GM12878 (cell line): Measurements from ENCODE around the gene ARHGEF38. TPM values are rescaled to one million over a fixed set of nuclear protein-coding genes. Genes with fewer than 3 reads are reported as not detected.

ENCODE experiments used
- ATAC-seq: fragments of 200-7000 bp; cut with Tn5 transposase; 3 replicates; pipeline ENCODE4 v1.9.1; 2020; ENCODE audit warnings: mild to moderate bottlenecking, moderate library complexity
- BruUV-seq: library from RNA; stranded (reverse); fragments of 400-500 nt; replicated peaks from 2 replicates; lab custom pipeline; 2021; lab: Mats Ljungman, UMichigan
- CTCF ChIA-PET: fragments of 300-600 bp; sonication (Branson Sonifier 250); formaldehyde crosslinking; extraction: SDS; loops from one replicate; lab custom pipeline; 2021; ENCODE audit warnings: inconsistent platforms; lab: Yijun Ruan, JAX
- POLR2A ChIA-PET: fragments of 350-600 bp; formaldehyde crosslinking; extraction: SDS; loops from one replicate; lab custom pipeline; 2021; ENCODE audit warnings: inconsistent platforms; lab: Charles Lee
- RAD21 ChIA-PET: fragments of 300-600 bp; sonication (Branson Sonifier 250); formaldehyde crosslinking; loops from one replicate; lab custom pipeline; 2023; ENCODE audit warnings: antibody characterized with exemption; ENCODE audit not compliant: unreplicated experiment; lab: Charles Lee
- SMC1A ChIA-PET: fragments of 300-600 bp; sonication (Branson Sonifier 250); formaldehyde crosslinking; loops from one replicate; lab custom pipeline; 2023; ENCODE audit not compliant: unreplicated experiment, uncharacterized antibody; lab: Charles Lee
- DNase-seq: peaks from one replicate; pipeline ENCODE4 v3.0.0-alpha.2; 2011; ENCODE audit warnings: low read depth, low spot score
- FAIRE-seq: peaks from 3 replicates; lab custom pipeline; 2011; peaks lifted over from hg19 to GRCh38; lab: Jason Lieb, UNC
- H2AFZ ChIP-seq: 2 replicates; pipeline ENCODE4 v1.6.0; 2011; ENCODE audit warnings: low read depth, low read length, control low read depth; ENCODE audit not compliant: control insufficient read depth
- H3K27ac ChIP-seq: 2 replicates; pipeline ENCODE4 v1.5.1; 2011; ENCODE audit warnings: control low read depth; ENCODE audit not compliant: control insufficient read depth, insufficient read depth
- H3K27me3 ChIP-seq, 2 experiments: replicated peaks in 1 of 2; 2 replicates each; pipeline versions ENCODE4 v1.6.0 to v1.6.1; 2011; ENCODE audit warnings: low read length in 1 of 2; ENCODE audit not compliant: control insufficient read depth in 2 of 2, insufficient read depth in 2 of 2
- H3K36me3 ChIP-seq, 2 experiments: 2 replicates each; pipeline ENCODE4 v1.5.1; 2011; ENCODE audit warnings: low read length in 1 of 2; ENCODE audit not compliant: control insufficient read depth in 2 of 2, insufficient read depth in 2 of 2
- H3K4me1 ChIP-seq: 2 replicates; pipeline ENCODE4 v1.6.1; 2011; ENCODE audit warnings: mild to moderate bottlenecking, low read length, moderate library complexity, mixed read lengths; ENCODE audit not compliant: control insufficient read depth, insufficient read depth
- H3K4me2 ChIP-seq: 2 replicates; pipeline ENCODE4 v1.6.0; 2011; ENCODE audit warnings: control low read depth; ENCODE audit not compliant: control insufficient read depth, insufficient read depth
- H3K4me3 ChIP-seq: fragments of 200-600 bp; sonication (generic); 2 replicates; pipeline ENCODE4 v1.5.1; 2016
- H3K79me2 ChIP-seq: 2 replicates; pipeline ENCODE4 v1.6.0; 2011; ENCODE audit warnings: low read length; ENCODE audit not compliant: control insufficient read depth, insufficient read depth
- H3K9ac ChIP-seq: 2 replicates; pipeline ENCODE4 v1.8.0; 2011; ENCODE audit warnings: low read length, control low read depth, mixed read lengths; ENCODE audit not compliant: control insufficient read depth, insufficient read depth
- H3K9me3 ChIP-seq: replicated peaks from 3 replicates; pipeline ENCODE4 v1.5.1; 2011; ENCODE audit warnings: mild to moderate bottlenecking, low read length; ENCODE audit not compliant: control insufficient read depth, insufficient read depth
- H4K20me1 ChIP-seq: 2 replicates; pipeline ENCODE4 v1.6.0; 2011; ENCODE audit not compliant: control insufficient read depth, insufficient read depth
- ASH2L ChIP-seq: fragments of 300-600, 200-600 bp; sonication (generic); IDR thresholded peaks from 2 replicates; pipeline ENCODE4 v1.6.1; 2017; ENCODE audit warnings: low read depth, mild to moderate bottlenecking, borderline replicate concordance
- BMI1 ChIP-seq: fragments of 450-650 bp; IDR thresholded peaks from 2 replicates; pipeline ENCODE4 v1.6.1; 2016; ENCODE audit warnings: mild to moderate bottlenecking, moderate library complexity, borderline replicate concordance
- CHD4 ChIP-seq: fragments of 200-600 bp; sonication (generic); IDR thresholded peaks from 2 replicates; pipeline ENCODE4 v1.6.1; 2016; ENCODE audit warnings: mild to moderate bottlenecking
- GABPA ChIP-seq: IDR thresholded peaks from 2 replicates; pipeline ENCODE4 v1.6.1; 2014; ENCODE audit warnings: antibody characterized with exemption, low read depth, mild to moderate bottlenecking, inconsistent platforms
- IKZF2 ChIP-seq, 2 experiments: fragments of 450-650 bp; IDR thresholded peaks; 2 replicates each; pipeline ENCODE4 v1.6.1; 2017; ENCODE audit warnings: mild to moderate bottlenecking in 2 of 2, moderate library complexity in 2 of 2
- LARP7 ChIP-seq: fragments of 450-650 bp; IDR thresholded peaks from 2 replicates; pipeline ENCODE4 v1.6.1; 2017; ENCODE audit warnings: mild to moderate bottlenecking
- NBN ChIP-seq: fragments of 450-650 bp; IDR thresholded peaks from 2 replicates; pipeline ENCODE4 v1.6.1; 2016
- NFIC ChIP-seq: IDR thresholded peaks from 2 replicates; pipeline ENCODE4 v1.6.1; 2012; ENCODE audit warnings: low read depth, mild to moderate bottlenecking, inconsistent platforms, low read length, moderate library complexity
- POLR2A ChIP-seq: IDR thresholded peaks from 2 replicates; pipeline ENCODE4 v1.6.1; 2011; ENCODE audit warnings: low read depth, mild to moderate bottlenecking, low read length
- STAT3 ChIP-seq: IDR thresholded peaks from 2 replicates; pipeline ENCODE4 v1.6.1; 2011; ENCODE audit warnings: low read depth, low read length, improper control_type of control experiment
- TAF1 ChIP-seq: IDR thresholded peaks from 2 replicates; pipeline ENCODE4 v1.6.1; 2011; ENCODE audit warnings: mild to moderate bottlenecking, low read depth, low read length, borderline replicate concordance
- ZNF274 ChIP-seq: IDR thresholded peaks from one replicate; pipeline ENCODE4 v1.8.0; 2011; ENCODE audit not compliant: insufficient read length, insufficient read depth
- WGBS: methylation state at CpG from one replicate; pipeline ENCODE4 v1.1.6; 2016; ENCODE audit warnings: low lambda C conversion rate; ENCODE audit not compliant: insufficient replicate concordance, insufficient coverage; ENCODE audit errors: missing lambda C conversion rate; 5-methylcytosine and 5-hydroxymethylcytosine counted together
- in situ Hi-C: fragments of 300-500 bp; cut with MboI; formaldehyde crosslinking; loops from 9 replicates; pipeline ENCODE4 v1.14.3; 2018; ENCODE audit warnings: mixed read lengths
- intact Hi-C: fragments of 100-400 bp; cut with micrococcal nuclease; formaldehyde crosslinking; loops from one replicate; pipeline ENCODE4 v1.14.2; 2022; ENCODE audit not compliant: unreplicated experiment
- polyA plus RNA-seq, 11 experiments: library from polyadenylated mRNA; depleted of rRNA in 4 of 11; unstranded in 6 of 11; stranded (reverse) in 5 of 11; fragments of >200 nt; fragmentation: Nextera tagmentation in 4 of 11; fragmentation: Illumina TruSeq in 1 of 11; extraction: Ambion mirVana in 4 of 11; extraction: Trizol in 1 of 11; gene quantifications; 1 replicate in 1 of 11; 2 replicates in 10 of 11; pipeline versions ENCODE4 v1.2.1 to v1.2.3, GENCODE V29; 2011 to 2016; ENCODE audit warnings: inconsistent platforms in 2 of 11, missing spikeins in 2 of 11, low read depth in 1 of 11
- total RNA-seq, 4 experiments: library from RNA; depleted of rRNA in 3 of 4; stranded (reverse); fragments of >200 nt in 3 of 4; fragmentation: Illumina TruSeq in 1 of 4; extraction: Trizol in 1 of 4; gene quantifications; 2 replicates each; pipeline versions ENCODE4 v1.2.1 to v1.2.3, GENCODE V29; 2013 to 2021
- TF ChIP-seq, protein P1 (sequence below): fragments of 450-650 bp; IDR thresholded peaks from 2 replicates; pipeline ENCODE4 v1.6.1; 2017; ENCODE audit warnings: mild to moderate bottlenecking, low read depth, inconsistent platforms; ENCODE audit not compliant: poor library complexity, severe bottlenecking
- TF ChIP-seq, protein P2 (sequence below): fragments of 150-350 bp; IDR thresholded peaks from 2 replicates; pipeline ENCODE4 v1.6.1; 2014; ENCODE audit warnings: mild to moderate bottlenecking, low read depth, low read length
- TF ChIP-seq, protein P3 (sequence below): fragments of 450-650 bp; IDR thresholded peaks from 2 replicates; pipeline ENCODE4 v1.6.1; 2017; ENCODE audit warnings: low read depth, mild to moderate bottlenecking, moderate library complexity
- TF ChIP-seq, protein P4 (sequence below): fragments of 450-650 bp; IDR thresholded peaks from 2 replicates; pipeline ENCODE4 v1.6.1; 2017; ENCODE audit warnings: mild to moderate bottlenecking, moderate library complexity

Gene ARHGEF38
- total and polyA plus RNA-seq, 10 of the 15 experiments (the other 5 are each of a cell fraction or from before 2014, with no cell fraction given): 0.01 to 1.1 (median 0.09) TPM; not detected in 2

DNA sequence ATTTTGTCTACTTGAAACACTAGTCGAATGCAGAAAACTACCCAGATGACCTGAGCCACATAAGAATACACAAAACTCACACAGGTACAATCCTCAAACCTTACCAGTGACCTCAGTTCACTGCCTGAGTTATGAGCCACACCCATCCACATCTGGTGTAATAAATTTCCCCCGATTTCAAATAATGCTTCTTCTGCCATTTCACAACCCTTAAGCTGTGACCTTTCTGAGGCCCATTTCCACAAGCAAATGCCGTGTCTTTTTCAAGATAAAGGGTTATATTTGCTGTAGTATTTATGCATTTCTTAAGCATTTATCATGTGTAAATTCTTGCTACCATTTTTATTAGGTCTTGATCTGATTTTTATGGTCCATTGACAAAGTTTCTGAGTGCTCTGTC is 1.8 kb upstream of the ARHGEF38 start:
- no peaks in the 10 kb centered on the region for H3K4me1 ChIP-seq
- in situ Hi-C loops: no loop called here
- no peaks in the 10 kb centered on the region for H3K36me3 ChIP-seq
- no peaks in the 10 kb centered on the region for H4K20me1 ChIP-seq
- WGBS: 53% methylated on average over 3 of the region's 3 CpGs
- POLR2A ChIA-PET: no interaction called here
- H3K79me2 ChIP-seq: no peaks in the 10 kb centered on the region
- H3K4me3 ChIP-seq: no peak overlapping the region
- no TSS peak for BruUV-seq
- no peak overlapping the region for H3K9ac ChIP-seq
- no peak overlapping the region for H2AFZ ChIP-seq
- H3K27me3 ChIP-seq: no peaks in the 10 kb centered on the region
- CTCF ChIA-PET: no interaction called here
- intact Hi-C loops: no loop called here
- SMC1A ChIA-PET: interaction anchor here (0.8 kb wide), 1 partner anchor 58 kb away, joined by 3 read pairs; no protein-coding TSS in a partner anchor
- ATAC-seq (no peak), FAIRE-seq (no peak), DNase-seq (no peak)
- H3K27ac ChIP-seq: no peak overlapping the region
- H3K9me3 ChIP-seq: no peaks in the 10 kb centered on the region; the same call in 2 of the 3 replicates
- RAD21 ChIA-PET: interaction anchor here (0.6 to 1.4 kb wide), 2 partner anchors 29 to 728 kb away, joined by 3 to 4 read pairs; no protein-coding TSS in a partner anchor
- H3K4me2 ChIP-seq: no peak overlapping the region
- no peak for TF ChIP-seq ZNF274
- TF ChIP-seq TAF1: no peak
- TF ChIP-seq POLR2A: no peak
- no peak for TF ChIP-seq GABPA
- TF ChIP-seq BMI1: no peak
- TF ChIP-seq LARP7: no peak
- no peak for TF ChIP-seq STAT3
- no peak for TF ChIP-seq NFIC
- TF ChIP-seq, protein P1, sequence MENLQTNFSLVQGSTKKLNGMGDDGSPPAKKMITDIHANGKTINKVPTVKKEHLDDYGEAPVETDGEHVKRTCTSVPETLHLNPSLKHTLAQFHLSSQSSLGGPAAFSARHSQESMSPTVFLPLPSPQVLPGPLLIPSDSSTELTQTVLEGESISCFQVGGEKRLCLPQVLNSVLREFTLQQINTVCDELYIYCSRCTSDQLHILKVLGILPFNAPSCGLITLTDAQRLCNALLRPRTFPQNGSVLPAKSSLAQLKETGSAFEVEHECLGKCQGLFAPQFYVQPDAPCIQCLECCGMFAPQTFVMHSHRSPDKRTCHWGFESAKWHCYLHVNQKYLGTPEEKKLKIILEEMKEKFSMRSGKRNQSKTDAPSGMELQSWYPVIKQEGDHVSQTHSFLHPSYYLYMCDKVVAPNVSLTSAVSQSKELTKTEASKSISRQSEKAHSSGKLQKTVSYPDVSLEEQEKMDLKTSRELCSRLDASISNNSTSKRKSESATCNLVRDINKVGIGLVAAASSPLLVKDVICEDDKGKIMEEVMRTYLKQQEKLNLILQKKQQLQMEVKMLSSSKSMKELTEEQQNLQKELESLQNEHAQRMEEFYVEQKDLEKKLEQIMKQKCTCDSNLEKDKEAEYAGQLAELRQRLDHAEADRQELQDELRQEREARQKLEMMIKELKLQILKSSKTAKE: no peak
- TF ChIP-seq, protein P2, sequence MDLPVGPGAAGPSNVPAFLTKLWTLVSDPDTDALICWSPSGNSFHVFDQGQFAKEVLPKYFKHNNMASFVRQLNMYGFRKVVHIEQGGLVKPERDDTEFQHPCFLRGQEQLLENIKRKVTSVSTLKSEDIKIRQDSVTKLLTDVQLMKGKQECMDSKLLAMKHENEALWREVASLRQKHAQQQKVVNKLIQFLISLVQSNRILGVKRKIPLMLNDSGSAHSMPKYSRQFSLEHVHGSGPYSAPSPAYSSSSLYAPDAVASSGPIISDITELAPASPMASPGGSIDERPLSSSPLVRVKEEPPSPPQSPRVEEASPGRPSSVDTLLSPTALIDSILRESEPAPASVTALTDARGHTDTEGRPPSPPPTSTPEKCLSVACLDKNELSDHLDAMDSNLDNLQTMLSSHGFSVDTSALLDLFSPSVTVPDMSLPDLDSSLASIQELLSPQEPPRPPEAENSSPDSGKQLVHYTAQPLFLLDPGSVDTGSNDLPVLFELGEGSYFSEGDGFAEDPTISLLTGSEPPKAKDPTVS: no peak
- TF ChIP-seq, protein P3, sequence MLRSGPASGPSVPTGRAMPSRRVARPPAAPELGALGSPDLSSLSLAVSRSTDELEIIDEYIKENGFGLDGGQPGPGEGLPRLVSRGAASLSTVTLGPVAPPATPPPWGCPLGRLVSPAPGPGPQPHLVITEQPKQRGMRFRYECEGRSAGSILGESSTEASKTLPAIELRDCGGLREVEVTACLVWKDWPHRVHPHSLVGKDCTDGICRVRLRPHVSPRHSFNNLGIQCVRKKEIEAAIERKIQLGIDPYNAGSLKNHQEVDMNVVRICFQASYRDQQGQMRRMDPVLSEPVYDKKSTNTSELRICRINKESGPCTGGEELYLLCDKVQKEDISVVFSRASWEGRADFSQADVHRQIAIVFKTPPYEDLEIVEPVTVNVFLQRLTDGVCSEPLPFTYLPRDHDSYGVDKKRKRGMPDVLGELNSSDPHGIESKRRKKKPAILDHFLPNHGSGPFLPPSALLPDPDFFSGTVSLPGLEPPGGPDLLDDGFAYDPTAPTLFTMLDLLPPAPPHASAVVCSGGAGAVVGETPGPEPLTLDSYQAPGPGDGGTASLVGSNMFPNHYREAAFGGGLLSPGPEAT: no peak
- TF ChIP-seq IKZF2 (IDR thresholded peaks at IDR 0.05): no peak
- TF ChIP-seq ASH2L: no peak
- no peak for TF ChIP-seq NBN
- TF ChIP-seq CHD4: no peak
- TF ChIP-seq, protein P4, sequence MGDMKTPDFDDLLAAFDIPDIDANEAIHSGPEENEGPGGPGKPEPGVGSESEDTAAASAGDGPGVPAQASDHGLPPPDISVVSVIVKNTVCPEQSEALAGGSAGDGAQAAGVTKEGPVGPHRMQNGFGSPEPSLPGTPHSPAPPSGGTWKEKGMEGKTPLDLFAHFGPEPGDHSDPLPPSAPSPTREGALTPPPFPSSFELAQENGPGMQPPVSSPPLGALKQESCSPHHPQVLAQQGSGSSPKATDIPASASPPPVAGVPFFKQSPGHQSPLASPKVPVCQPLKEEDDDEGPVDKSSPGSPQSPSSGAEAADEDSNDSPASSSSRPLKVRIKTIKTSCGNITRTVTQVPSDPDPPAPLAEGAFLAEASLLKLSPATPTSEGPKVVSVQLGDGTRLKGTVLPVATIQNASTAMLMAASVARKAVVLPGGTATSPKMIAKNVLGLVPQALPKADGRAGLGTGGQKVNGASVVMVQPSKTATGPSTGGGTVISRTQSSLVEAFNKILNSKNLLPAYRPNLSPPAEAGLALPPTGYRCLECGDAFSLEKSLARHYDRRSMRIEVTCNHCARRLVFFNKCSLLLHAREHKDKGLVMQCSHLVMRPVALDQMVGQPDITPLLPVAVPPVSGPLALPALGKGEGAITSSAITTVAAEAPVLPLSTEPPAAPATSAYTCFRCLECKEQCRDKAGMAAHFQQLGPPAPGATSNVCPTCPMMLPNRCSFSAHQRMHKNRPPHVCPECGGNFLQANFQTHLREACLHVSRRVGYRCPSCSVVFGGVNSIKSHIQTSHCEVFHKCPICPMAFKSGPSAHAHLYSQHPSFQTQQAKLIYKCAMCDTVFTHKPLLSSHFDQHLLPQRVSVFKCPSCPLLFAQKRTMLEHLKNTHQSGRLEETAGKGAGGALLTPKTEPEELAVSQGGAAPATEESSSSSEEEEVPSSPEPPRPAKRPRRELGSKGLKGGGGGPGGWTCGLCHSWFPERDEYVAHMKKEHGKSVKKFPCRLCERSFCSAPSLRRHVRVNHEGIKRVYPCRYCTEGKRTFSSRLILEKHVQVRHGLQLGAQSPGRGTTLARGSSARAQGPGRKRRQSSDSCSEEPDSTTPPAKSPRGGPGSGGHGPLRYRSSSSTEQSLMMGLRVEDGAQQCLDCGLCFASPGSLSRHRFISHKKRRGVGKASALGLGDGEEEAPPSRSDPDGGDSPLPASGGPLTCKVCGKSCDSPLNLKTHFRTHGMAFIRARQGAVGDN: no peak
